WTC11 (cell line): ENCODE data around the gene LDLRAD2. TPM values are rescaled to one million over a fixed set of nuclear protein-coding genes. Genes with fewer than 3 reads are reported as not detected.

Source experiments
- ATAC-seq: fragments of 200-7000 bp; cut with Tn5 transposase; 2 replicates; pipeline ENCODE4 v1.10.0; 2021; ENCODE audit warnings: mild to moderate bottlenecking, moderate library complexity
- CTCF ChIA-PET: fragments of 300-600 bp; sonication (Branson Sonifier 250); formaldehyde crosslinking; loops from one replicate; lab custom pipeline; 2021; ENCODE audit warnings: antibody characterized with exemption; lab: Charles Lee
- POLR2A ChIA-PET: fragments of 350-600 bp; sonication (Branson Sonifier 250); formaldehyde crosslinking; loops from one replicate; lab custom pipeline; 2021; ENCODE audit warnings: antibody characterized with exemption; lab: Charles Lee
- DNase-seq: peaks from one replicate; pipeline ENCODE4 v3.0.0; 2021; ENCODE audit warnings: low spot score
- H3K27ac Mint-ChIP-seq: 2 replicates; pipeline ENCODE4 v1.8.0; 2021; ENCODE audit warnings: mixed read lengths
- H3K27me3 Mint-ChIP-seq: 2 replicates; pipeline ENCODE4 v1.8.0; 2021; ENCODE audit warnings: low read depth, mild to moderate bottlenecking, moderate library complexity, mixed read lengths
- H3K36me3 Mint-ChIP-seq: 2 replicates; pipeline ENCODE4 v1.8.0; 2021; ENCODE audit warnings: mixed read lengths
- H3K4me1 Mint-ChIP-seq: 2 replicates; pipeline ENCODE4 v1.8.0; 2022; ENCODE audit warnings: mixed read lengths
- H3K4me3 Mint-ChIP-seq: 2 replicates; pipeline ENCODE4 v1.8.0; 2021; ENCODE audit warnings: mild to moderate bottlenecking, moderate library complexity, mixed read lengths
- H3K9me3 Mint-ChIP-seq: 2 replicates; pipeline ENCODE4 v1.8.0; 2021; ENCODE audit warnings: mixed read lengths
- ETV6 ChIP-seq: sonication (generic); formaldehyde crosslinking; IDR thresholded peaks from 2 replicates; pipeline ENCODE4 v1.8.1; 2022; ENCODE audit warnings: mild to moderate bottlenecking, missing genetic modification reagents
- IRF2 ChIP-seq: sonication (generic); formaldehyde crosslinking; IDR thresholded peaks from 2 replicates; pipeline ENCODE4 v1.8.0; 2022; ENCODE audit warnings: low read depth, missing genetic modification reagents, borderline replicate concordance
- JAZF1 ChIP-seq: fragments of 250-450 bp; sonication (Bioruptor Pico); IDR thresholded peaks from 2 replicates; pipeline ENCODE4 v1.9.0; 2021; ENCODE audit warnings: moderate library complexity, mild to moderate bottlenecking, inconsistent platforms
- MXD4 ChIP-seq: fragments of 250-450 bp; sonication (Bioruptor Pico); IDR thresholded peaks from 2 replicates; pipeline ENCODE4 v1.8.0; 2021; ENCODE audit warnings: mild to moderate bottlenecking, moderate library complexity, borderline replicate concordance
- NFYB ChIP-seq: sonication (generic); formaldehyde crosslinking; conservative IDR thresholded peaks from 2 replicates; pipeline ENCODE4 v1.8.0; 2022; ENCODE audit warnings: low read depth, missing genetic modification reagents
- NR2C2 ChIP-seq: sonication (generic); formaldehyde crosslinking; IDR thresholded peaks from 2 replicates; pipeline ENCODE4 v1.8.0; 2022; ENCODE audit warnings: mild to moderate bottlenecking, missing genetic modification reagents
- SMAD3 ChIP-seq: sonication (generic); formaldehyde crosslinking; IDR thresholded peaks from 2 replicates; pipeline ENCODE4 v1.8.0; 2022; ENCODE audit warnings: missing genetic modification reagents, mild to moderate bottlenecking, borderline replicate concordance
- TEAD1 ChIP-seq: sonication (generic); formaldehyde crosslinking; IDR thresholded peaks from 2 replicates; pipeline ENCODE4 v1.8.0; 2022; ENCODE audit warnings: mild to moderate bottlenecking, missing genetic modification reagents
- ZNF138 ChIP-seq: sonication (generic); formaldehyde crosslinking; conservative IDR thresholded peaks from 2 replicates; pipeline ENCODE4 v1.8.1; 2022; ENCODE audit warnings: mild to moderate bottlenecking, moderate library complexity, missing genetic modification reagents
- ZNF219 ChIP-seq: sonication (generic); formaldehyde crosslinking; IDR thresholded peaks from 2 replicates; pipeline ENCODE4 v1.8.0; 2023; ENCODE audit warnings: missing genetic modification reagents, mild to moderate bottlenecking, borderline replicate concordance
- total RNA-seq: library from RNA; stranded (reverse); gene quantifications from 3 replicates; pipeline ENCODE4 v1.2.3, GENCODE V29; 2021
- TF ChIP-seq, protein P1 (sequence below): fragments of 250-450 bp; sonication (Bioruptor Pico); IDR thresholded peaks from 2 replicates; pipeline ENCODE4 v1.9.0; 2021; ENCODE audit warnings: mild to moderate bottlenecking
- TF ChIP-seq, protein P2 (sequence below): fragments of 250-450 bp; sonication (Bioruptor Pico); conservative IDR thresholded peaks from 2 replicates; pipeline ENCODE4 v1.9.0; 2021; ENCODE audit warnings: mild to moderate bottlenecking
- TF ChIP-seq, protein P3 (sequence below): sonication (generic); formaldehyde crosslinking; IDR thresholded peaks from 2 replicates; pipeline ENCODE4 v1.8.0; 2023; ENCODE audit warnings: missing genetic modification reagents
- TF ChIP-seq, protein P4 (sequence below): sonication (generic); formaldehyde crosslinking; IDR thresholded peaks from 2 replicates; pipeline ENCODE4 v1.8.0; 2022; ENCODE audit warnings: mild to moderate bottlenecking, missing genetic modification reagents
- TF ChIP-seq, protein P5 (sequence below): sonication (generic); formaldehyde crosslinking; IDR thresholded peaks from 2 replicates; pipeline ENCODE4 v1.8.1; 2022; ENCODE audit warnings: low read depth, missing genetic modification reagents, borderline replicate concordance
- TF ChIP-seq, protein P6 (sequence below): sonication (generic); formaldehyde crosslinking; IDR thresholded peaks from 2 replicates; pipeline ENCODE4 v1.8.1; 2023; ENCODE audit warnings: mild to moderate bottlenecking, missing genetic modification reagents, moderate library complexity
- TF ChIP-seq, protein P7 (sequence below): sonication (generic); formaldehyde crosslinking; IDR thresholded peaks from 2 replicates; pipeline ENCODE4 v1.8.0; 2023; ENCODE audit warnings: missing genetic modification reagents, mild to moderate bottlenecking, borderline replicate concordance
- TF ChIP-seq, protein P8 (sequence below): sonication (generic); formaldehyde crosslinking; IDR thresholded peaks from 2 replicates; pipeline ENCODE4 v1.8.1; 2022; ENCODE audit warnings: low read depth, mild to moderate bottlenecking, moderate library complexity, missing genetic modification reagents, borderline replicate concordance

Gene LDLRAD2
- total RNA-seq, 1 experiment from 2014 or later = 0.63 TPM

DNA sequence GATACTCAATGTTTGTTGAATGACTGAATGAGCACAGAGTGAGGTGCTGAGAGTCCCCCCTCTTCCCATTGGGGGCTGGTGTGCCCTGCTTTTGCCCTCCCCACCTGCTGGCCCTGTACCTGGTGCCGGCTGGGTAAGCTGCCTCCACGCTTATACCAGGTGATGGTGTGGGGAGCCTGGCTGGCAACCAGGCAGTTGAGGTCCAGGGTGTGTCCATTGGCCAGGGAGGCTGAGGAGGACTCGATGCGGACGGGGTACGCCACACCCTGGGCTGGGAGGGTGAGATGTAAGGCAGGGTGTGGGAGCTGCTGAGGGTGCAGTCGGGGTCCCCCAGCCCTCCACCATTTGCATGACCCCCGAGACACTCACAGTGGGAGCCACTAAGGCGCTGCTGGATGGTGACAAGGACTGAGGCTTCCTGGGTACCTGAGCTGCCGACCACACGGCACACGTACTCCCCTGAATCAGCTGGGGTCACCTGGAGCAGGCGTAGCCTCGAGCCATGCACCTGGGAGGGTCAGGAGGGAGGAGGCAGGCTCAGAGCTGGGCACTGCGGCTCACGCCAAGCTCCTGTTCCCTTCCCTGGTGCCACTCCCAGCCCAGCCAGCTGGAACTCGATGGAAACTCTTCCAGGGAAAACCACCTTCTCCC lies 36.6 kb downstream of the LDLRAD2 start:
- no peak for ATAC-seq
- ChIA-PET POLR2A (no interaction called here), CTCF (interaction anchor here (0.7 kb wide), 1 partner anchor 51 kb away, joined by 3 read pairs; no protein-coding TSS in a partner anchor)
- DNase-seq = no peak
- Mint-ChIP-seq H3K27ac (no peak overlapping the region), H3K36me3 (peaks cover 29% of the 10 kb centered on the region), H3K27me3 (no peaks in the 10 kb centered on the region)
- no peak for TF ChIP-seq JAZF1 (CRISPR knock-in tag)
- TF ChIP-seq, protein P1, sequence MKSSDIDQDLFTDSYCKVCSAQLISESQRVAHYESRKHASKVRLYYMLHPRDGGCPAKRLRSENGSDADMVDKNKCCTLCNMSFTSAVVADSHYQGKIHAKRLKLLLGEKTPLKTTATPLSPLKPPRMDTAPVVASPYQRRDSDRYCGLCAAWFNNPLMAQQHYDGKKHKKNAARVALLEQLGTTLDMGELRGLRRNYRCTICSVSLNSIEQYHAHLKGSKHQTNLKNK = no peak
- no peak for TF ChIP-seq ZNF138 (CRISPR knock-in tag)
- TF ChIP-seq, protein P2, sequence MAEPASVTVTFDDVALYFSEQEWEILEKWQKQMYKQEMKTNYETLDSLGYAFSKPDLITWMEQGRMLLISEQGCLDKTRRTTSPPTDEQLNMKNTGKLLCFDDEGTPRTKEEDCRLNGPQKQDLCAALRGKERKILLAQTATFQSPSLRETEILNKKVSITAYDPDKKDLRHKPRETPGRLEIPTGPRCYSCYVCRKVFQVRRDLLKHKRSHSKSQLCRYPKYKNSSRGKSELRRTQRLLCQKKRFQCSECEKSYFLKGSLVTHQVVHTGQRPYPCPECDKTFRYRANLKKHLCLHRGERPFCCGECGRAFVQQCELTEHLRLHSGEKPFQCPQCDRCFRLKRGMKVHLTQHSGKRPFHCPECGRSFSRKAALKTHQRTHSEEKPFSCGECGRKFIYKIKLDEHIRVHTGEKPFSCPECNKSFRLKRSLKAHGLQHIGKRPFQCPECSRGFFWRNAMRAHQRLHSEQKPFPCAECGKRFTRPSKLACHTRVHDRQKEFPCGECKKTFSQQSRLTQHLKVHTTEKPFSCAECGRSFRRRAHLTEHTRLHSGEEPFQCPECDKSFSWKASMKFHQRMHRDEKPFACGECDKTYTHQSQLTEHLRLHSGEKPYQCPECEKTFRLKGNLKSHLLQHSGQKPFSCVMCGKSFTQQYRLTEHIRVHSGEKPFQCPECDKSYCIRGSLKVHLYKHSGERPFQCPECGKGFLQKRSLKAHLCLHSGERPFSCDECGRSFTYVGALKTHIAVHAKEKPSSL (CRISPR knock-in tag) = no peak
- TF ChIP-seq ZNF219 (CRISPR knock-in tag) = no peak
- TF ChIP-seq MXD4 = no peak
- TF ChIP-seq, all 79 proteins: peak for 0
- no peak overlapping the region for H3K4me3 Mint-ChIP-seq
- H3K9me3 Mint-ChIP-seq = no peaks in the 10 kb centered on the region
- no peaks in the 10 kb centered on the region for H3K4me1 Mint-ChIP-seq

DNA sequence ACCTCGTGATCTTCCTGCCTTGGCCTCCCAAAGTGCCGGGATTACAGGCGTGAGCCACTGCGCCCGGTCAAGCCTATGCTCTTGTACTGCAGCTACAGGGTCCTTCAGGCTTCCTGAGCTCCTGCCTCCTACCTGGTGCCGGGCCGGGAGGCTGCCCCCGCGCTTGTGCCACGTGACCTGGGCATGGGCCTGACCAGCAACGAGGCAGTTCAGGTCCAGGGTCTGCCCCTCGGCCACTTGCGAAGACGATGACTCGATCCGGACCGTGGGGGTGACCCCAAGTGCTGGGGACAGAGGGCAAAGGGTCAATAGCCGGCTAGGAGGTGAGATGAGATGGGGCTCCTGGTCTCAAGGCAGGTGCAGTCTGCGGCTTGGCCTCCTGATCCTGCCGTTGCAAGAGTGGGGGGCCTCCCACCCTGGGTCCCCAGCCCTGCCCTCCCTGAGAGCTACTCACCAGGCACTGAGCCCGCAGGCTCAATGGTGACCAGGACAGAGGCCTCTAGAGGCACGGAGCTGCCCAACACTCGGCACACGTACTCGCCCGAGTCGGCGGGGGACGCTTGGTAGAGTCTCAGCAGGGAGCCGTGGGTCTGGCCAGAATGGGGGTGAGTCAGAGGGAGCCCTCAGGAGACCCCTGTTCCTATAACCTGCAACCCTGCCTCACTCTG lies 38.0 kb downstream of the LDLRAD2 start:
- CTCF ChIA-PET = interaction anchor here (0.7 kb wide), 1 partner anchor 28 kb away, joined by 3 read pairs; no protein-coding TSS in a partner anchor
- no peaks in the 10 kb centered on the region for H3K4me1 Mint-ChIP-seq
- no peak overlapping the region for H3K4me3 Mint-ChIP-seq
- POLR2A ChIA-PET = no interaction called here
- DNase-seq = no peak
- H3K27me3 Mint-ChIP-seq = no peaks in the 10 kb centered on the region
- no peaks in the 10 kb centered on the region for H3K9me3 Mint-ChIP-seq
- ATAC-seq = no peak
- no peak overlapping the region for H3K27ac Mint-ChIP-seq
- peaks cover 27% of the 10 kb centered on the region for H3K36me3 Mint-ChIP-seq
- TF ChIP-seq, protein P3, sequence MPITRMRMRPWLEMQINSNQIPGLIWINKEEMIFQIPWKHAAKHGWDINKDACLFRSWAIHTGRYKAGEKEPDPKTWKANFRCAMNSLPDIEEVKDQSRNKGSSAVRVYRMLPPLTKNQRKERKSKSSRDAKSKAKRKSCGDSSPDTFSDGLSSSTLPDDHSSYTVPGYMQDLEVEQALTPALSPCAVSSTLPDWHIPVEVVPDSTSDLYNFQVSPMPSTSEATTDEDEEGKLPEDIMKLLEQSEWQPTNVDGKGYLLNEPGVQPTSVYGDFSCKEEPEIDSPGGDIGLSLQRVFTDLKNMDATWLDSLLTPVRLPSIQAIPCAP (CRISPR knock-in tag) = no peak
- TF ChIP-seq, protein P4, sequence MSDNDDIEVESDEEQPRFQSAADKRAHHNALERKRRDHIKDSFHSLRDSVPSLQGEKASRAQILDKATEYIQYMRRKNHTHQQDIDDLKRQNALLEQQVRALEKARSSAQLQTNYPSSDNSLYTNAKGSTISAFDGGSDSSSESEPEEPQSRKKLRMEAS (CRISPR knock-in tag) = no peak
- TF ChIP-seq, protein P5, sequence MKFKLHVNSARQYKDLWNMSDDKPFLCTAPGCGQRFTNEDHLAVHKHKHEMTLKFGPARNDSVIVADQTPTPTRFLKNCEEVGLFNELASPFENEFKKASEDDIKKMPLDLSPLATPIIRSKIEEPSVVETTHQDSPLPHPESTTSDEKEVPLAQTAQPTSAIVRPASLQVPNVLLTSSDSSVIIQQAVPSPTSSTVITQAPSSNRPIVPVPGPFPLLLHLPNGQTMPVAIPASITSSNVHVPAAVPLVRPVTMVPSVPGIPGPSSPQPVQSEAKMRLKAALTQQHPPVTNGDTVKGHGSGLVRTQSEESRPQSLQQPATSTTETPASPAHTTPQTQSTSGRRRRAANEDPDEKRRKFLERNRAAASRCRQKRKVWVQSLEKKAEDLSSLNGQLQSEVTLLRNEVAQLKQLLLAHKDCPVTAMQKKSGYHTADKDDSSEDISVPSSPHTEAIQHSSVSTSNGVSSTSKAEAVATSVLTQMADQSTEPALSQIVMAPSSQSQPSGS (CRISPR knock-in tag) = no peak
- TF ChIP-seq NFYB (no peak), SMAD3 (no peak), NR2C2 (no peak), ETV6 (CRISPR knock-in tag) (no peak), TEAD1 (CRISPR knock-in tag) (no peak), IRF2 (CRISPR knock-in tag) (no peak)
- TF ChIP-seq, protein P6, sequence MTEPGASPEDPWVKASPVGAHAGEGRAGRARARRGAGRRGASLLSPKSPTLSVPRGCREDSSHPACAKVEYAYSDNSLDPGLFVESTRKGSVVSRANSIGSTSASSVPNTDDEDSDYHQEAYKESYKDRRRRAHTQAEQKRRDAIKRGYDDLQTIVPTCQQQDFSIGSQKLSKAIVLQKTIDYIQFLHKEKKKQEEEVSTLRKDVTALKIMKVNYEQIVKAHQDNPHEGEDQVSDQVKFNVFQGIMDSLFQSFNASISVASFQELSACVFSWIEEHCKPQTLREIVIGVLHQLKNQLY (CRISPR knock-in tag) = no peak
- TF ChIP-seq, protein P7, sequence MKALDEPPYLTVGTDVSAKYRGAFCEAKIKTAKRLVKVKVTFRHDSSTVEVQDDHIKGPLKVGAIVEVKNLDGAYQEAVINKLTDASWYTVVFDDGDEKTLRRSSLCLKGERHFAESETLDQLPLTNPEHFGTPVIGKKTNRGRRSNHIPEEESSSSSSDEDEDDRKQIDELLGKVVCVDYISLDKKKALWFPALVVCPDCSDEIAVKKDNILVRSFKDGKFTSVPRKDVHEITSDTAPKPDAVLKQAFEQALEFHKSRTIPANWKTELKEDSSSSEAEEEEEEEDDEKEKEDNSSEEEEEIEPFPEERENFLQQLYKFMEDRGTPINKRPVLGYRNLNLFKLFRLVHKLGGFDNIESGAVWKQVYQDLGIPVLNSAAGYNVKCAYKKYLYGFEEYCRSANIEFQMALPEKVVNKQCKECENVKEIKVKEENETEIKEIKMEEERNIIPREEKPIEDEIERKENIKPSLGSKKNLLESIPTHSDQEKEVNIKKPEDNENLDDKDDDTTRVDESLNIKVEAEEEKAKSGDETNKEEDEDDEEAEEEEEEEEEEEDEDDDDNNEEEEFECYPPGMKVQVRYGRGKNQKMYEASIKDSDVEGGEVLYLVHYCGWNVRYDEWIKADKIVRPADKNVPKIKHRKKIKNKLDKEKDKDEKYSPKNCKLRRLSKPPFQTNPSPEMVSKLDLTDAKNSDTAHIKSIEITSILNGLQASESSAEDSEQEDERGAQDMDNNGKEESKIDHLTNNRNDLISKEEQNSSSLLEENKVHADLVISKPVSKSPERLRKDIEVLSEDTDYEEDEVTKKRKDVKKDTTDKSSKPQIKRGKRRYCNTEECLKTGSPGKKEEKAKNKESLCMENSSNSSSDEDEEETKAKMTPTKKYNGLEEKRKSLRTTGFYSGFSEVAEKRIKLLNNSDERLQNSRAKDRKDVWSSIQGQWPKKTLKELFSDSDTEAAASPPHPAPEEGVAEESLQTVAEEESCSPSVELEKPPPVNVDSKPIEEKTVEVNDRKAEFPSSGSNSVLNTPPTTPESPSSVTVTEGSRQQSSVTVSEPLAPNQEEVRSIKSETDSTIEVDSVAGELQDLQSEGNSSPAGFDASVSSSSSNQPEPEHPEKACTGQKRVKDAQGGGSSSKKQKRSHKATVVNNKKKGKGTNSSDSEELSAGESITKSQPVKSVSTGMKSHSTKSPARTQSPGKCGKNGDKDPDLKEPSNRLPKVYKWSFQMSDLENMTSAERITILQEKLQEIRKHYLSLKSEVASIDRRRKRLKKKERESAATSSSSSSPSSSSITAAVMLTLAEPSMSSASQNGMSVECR = no peak
- TF ChIP-seq, protein P8, sequence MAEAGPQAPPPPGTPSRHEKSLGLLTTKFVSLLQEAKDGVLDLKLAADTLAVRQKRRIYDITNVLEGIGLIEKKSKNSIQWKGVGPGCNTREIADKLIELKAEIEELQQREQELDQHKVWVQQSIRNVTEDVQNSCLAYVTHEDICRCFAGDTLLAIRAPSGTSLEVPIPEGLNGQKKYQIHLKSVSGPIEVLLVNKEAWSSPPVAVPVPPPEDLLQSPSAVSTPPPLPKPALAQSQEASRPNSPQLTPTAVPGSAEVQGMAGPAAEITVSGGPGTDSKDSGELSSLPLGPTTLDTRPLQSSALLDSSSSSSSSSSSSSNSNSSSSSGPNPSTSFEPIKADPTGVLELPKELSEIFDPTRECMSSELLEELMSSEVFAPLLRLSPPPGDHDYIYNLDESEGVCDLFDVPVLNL (CRISPR knock-in tag) = no peak
- TF ChIP-seq, protein P2 (CRISPR knock-in tag) = no peak
